Measurements from ENCODE around the gene DOCK2.

The DOCK2 gene

GRCh38 chr5:169691471-169691870 is 54.4 kb downstream of the DOCK2 start:
- no peak for DNase-seq (ENCODE audit: low spot score)

- no peak for DNase-seq (ENCODE audit: low spot score)
Measured at GRCh38 chr5:169694091-169694625, 57.1 kb downstream of the DOCK2 start.

- DNase-seq (ENCODE audit: low spot score), result no peak
Measured at GRCh38 chr5:169695025-169695625, 58.0 kb downstream of the DOCK2 start.

- DNase-seq (ENCODE audit: low spot score), result no peak
Measured at GRCh38 chr5:169695919-169696490, 58.9 kb downstream of the DOCK2 start.

GRCh38 chr5:169696621-169697510 is 59.8 kb downstream of the DOCK2 start:
- no peak for DNase-seq (ENCODE audit: low spot score)

GRCh38 chr5:169697511-169697890 is 60.4 kb downstream of the DOCK2 start:
- no peak for DNase-seq (ENCODE audit: low spot score)

GRCh38 chr5:169697976-169698375 is 60.9 kb downstream of the DOCK2 start:
- no peak for DNase-seq (ENCODE audit: low spot score)

GRCh38 chr5:169700611-169701010 is 63.5 kb downstream of the DOCK2 start:
- no peak for DNase-seq (ENCODE audit: low spot score)

- peak; percentile 11 for DNase-seq (ENCODE audit: low spot score)
Measured at GRCh38 chr5:169701910-169702451, 64.9 kb downstream of the DOCK2 start.

GRCh38 chr5:169702693-169703481 is 65.8 kb downstream of the DOCK2 start:
- no peak for DNase-seq (ENCODE audit: low spot score)

- no peak for DNase-seq (ENCODE audit: low spot score)
Measured at GRCh38 chr5:169703813-169704212, 66.7 kb downstream of the DOCK2 start.

GRCh38 chr5:169705322-169705721 is 68.2 kb downstream of the DOCK2 start:
- DNase-seq (ENCODE audit: low spot score), result no peak

- DNase-seq (ENCODE audit: low spot score), result no peak
Measured at GRCh38 chr5:169706071-169706470, 69.0 kb downstream of the DOCK2 start.

GRCh38 chr5:169706758-169707450 is 69.8 kb downstream of the DOCK2 start:
- DNase-seq (ENCODE audit: low spot score), result no peak

GRCh38 chr5:169707686-169708085 is 70.6 kb downstream of the DOCK2 start:
- no peak for DNase-seq (ENCODE audit: low spot score)

GRCh38 chr5:169710675-169711074 is 73.6 kb downstream of the DOCK2 start:
- no peak for DNase-seq (ENCODE audit: low spot score)

GRCh38 chr5:169711551-169712225 is 74.6 kb downstream of the DOCK2 start:
- DNase-seq (ENCODE audit: low spot score), result no peak

GRCh38 chr5:169712428-169712827 is 75.4 kb downstream of the DOCK2 start:
- DNase-seq (ENCODE audit: low spot score), result no peak

GRCh38 chr5:169716287-169716686 is 79.2 kb downstream of the DOCK2 start:
- DNase-seq (ENCODE audit: low spot score), result no peak

GRCh38 chr5:169717288-169717687 is 80.2 kb downstream of the DOCK2 start:
- no peak for DNase-seq (ENCODE audit: low spot score)
